Islet of Langerhans (tissue), 1 donor: ENCODE data around the gene EIF4E3.

Experiments
- FAIRE-seq: peaks from one replicate; lab custom pipeline; 2011; peaks lifted over from hg19 to GRCh38; lab: Jason Lieb, UNC

The EIF4E3 gene

DNA sequence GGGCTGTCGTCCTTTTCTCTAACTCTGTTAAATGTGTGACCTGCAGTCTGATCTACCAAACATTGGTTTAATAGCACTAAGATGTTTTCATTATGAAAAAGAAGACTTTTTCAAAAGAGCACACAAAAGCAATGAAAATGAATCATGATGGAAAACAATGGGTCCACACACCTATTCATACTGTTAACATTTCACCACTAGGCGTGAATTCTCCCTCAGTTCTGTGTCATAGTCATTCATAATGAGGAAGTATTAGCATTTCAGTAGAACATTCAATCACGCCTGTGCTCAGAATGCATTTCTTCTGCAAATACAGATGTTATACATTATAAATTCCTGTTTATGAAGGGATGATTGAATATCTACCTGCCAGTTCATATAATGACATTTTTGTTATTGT is 35.9 kb downstream of the EIF4E3 start:
- FAIRE-seq: no peak

DNA sequence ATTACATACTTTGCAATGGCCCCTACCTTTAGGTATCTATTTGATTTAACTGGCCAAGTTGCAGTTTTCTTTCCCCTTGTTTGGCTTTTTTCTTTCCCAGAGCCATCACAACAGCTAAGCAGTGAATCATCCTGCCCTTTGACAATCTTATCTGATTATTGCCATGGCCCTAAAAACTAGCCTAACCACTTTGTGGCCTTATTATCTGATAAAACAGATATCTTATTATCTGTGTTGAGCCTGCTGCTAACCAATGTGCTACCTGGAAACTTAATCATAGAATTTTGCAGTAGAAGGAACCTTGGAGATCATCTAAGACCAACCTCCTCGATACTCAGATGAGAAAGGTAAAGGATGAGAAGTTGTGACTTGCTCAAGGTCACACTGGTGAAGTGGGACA is 37.1 kb downstream of the EIF4E3 start:
- FAIRE-seq: no peak

DNA sequence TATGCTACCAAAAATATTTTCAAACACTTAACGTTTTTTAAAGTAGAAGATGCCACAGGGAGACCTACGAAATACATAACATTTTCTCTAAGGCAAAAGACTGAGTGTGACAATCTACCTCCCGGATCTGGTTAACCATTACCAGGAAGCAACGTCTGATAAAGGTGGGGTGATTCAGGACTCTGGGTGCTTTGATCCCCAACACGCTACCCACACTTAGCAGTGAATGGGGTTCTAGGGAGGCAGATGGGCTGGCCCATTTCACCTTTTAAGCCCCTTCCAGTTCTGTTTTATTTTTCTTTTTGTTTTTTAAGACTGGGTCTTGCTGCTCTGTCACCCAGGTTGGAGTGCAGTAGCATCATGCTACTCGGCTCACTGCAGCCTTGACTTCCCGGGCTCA is 39.5 kb downstream of the EIF4E3 start:
- no peak for FAIRE-seq

DNA sequence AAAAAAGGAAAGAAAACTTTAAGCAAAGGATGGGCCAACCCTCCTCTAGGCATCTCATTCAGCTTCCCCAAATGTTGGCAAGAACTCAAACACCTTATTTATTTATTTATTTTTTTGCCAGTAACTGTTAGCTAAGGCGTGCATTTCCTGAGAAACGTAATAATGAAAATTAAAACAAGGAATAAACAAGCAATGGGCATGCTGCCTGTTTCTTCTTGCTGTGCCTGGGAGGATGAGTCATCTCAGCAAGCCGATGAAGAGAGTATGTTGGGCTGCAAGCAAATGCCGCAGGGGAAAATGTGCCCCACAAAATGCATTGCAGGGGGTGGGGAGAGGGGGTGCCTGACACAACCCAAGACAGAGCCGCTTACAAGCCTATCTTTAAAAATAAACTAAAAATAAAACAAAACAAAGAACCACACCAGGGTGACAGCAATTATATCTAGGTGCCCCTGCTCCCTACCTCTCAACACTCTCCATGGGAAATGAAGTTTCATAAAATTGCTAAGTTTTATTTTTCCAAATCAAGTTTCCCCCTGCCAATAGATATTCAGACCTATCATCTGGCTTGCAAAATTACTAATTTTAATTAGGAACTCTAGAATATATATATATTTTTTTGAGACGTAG is 40.3 kb downstream of the EIF4E3 start:
- peak; percentile 51 for FAIRE-seq

DNA sequence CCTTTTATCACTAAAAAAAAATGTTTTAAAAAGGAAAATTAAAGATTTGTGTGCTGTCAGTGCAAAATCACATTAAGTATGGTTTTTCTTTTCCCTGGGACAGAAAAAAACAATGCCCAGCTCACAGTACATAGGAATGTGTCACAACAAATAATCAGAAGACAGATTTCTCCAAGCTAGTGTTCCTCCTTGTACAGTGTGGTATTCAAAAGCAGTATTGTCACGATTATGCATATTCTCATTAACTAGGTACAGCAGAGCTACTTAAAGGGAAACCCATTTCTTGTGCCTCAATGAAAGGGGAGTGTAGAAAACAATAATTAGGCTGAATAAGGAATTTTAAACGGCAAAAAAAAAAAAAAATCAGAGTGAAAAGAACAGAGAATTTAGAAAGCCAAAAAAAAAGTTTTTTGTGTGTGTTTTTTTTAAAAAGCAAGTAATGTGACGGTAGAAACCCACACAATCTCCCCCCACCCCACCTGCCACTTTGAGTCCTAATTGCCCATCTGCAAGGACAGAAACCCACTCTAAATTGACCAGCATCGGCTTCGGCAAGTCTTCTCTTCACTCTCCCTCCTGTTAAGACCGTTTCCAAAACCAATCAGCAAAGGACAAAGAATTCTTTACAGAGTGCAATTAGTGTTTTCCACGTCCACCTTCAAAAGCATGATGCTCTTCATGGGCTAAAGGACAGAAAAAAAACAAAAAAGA is 41.0 kb downstream of the EIF4E3 start:
- FAIRE-seq: no peak

DNA sequence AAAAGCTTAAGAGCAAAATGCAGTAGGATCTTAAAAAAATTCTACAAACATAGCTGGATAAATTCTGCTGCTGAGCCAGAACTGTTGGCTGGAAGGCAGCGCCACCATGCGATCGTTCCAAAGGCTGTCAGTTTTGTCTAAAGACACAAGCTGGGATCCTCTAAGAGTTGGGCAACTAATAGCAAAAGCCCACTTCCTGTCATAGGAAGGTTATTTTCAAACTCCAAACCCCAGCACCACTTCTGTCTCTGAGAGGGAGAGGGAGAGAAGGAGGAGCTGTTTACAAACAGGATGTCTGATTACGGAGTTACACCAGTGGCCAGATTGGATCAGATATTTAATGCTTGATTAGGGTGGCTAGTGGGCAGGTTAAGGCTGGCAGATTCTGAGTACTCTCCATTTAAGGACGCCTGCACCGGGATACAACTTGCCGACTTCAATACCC is 44.0 kb downstream of the EIF4E3 start:
- no peak for FAIRE-seq

DNA sequence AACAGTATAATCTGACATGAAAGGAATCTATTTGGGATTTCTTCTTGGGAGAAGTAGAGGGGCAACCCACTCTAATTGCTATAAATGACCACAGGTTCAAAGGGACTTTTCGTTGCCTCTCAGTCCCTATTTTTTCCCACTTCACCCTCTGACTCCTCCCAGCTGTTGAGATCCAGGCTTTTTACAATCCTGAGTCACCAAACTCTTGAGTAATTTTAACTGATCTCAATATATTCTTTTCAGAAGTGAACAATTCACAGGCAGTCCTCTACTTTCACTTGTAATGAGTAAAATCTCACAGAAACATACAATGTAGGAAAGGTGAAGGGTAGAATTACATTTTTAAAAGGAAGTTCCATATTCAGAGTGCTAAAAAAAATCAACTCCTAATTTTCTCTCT is 44.6 kb downstream of the EIF4E3 start:
- no peak for FAIRE-seq

DNA sequence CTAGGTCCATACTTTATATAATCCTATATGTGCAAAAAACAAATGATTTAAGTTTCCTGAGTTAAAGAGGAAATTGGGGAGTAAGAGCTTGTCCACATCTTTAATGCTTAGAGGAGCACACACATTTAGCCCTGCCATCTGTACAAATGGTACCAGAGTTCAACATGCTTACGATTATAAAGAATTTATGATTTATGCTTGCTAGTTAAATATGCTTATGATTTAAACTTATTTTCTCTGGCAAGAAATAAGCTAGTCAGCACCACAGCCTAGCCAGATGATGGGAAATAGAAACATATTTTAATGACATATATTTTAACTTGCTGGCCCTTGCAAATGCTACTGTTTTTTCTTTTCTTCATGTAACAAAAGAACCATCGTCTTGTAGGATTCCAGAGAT is 48.3 kb downstream of the EIF4E3 start:
- no peak for FAIRE-seq

DNA sequence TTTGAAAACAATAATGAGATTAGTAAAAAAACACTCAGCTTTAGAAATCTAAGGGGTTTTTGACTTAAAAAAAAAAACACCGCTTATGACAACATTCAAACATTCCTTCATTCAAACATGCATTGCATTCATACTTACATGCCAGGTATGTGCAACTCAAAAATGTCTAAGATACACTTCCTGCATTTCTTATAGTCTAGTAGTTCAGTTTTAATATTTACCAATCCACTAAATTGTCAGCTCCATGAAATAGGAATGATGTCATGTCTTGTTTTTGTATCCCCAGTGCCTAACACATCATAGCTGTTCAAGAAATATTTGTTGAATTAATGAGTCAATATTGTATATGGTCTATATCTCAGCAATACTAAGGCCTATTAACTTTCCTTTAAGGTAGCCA is 51.7 kb downstream of the EIF4E3 start:
- FAIRE-seq: no peak

DNA sequence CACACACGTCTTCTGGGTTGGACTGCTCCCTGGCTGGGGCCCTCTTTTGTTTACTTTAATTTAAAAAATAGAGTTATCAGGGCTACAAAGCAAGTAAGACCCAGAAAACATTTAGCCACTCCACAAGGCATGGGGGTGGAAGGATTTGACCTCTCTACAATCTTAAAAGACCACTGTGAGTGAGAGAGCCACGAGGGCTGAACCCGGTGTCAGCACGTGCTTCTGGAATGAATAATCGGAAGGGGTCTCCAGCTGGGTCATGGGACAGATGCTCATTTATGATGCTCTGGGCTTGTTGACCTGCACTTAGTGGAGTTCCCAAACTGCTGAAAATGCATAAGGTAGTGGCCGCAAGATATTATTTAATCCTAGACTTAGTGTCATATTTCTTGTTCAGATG is 52.4 kb downstream of the EIF4E3 start:
- no peak for FAIRE-seq

DNA sequence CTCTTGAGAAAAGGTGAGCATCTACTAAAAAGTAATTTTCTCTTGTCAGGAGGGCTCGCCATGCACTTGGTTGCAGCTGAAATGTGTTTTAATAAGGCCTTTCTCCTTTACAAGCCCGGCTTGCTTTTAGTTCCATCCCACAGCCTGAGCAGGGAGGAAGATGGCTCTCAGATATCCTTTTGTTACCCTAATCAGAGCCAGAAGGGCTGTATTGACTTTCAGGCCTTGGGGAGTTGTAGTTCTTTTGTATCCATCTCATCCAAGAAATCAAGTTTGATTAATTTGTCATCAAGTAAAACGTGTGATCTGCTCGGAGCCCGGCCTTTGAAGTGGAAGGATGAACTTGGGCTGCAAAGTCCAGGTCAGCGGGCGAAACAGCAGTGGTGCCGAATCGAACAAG is 52.9 kb downstream of the EIF4E3 start:
- FAIRE-seq: no peak

DNA sequence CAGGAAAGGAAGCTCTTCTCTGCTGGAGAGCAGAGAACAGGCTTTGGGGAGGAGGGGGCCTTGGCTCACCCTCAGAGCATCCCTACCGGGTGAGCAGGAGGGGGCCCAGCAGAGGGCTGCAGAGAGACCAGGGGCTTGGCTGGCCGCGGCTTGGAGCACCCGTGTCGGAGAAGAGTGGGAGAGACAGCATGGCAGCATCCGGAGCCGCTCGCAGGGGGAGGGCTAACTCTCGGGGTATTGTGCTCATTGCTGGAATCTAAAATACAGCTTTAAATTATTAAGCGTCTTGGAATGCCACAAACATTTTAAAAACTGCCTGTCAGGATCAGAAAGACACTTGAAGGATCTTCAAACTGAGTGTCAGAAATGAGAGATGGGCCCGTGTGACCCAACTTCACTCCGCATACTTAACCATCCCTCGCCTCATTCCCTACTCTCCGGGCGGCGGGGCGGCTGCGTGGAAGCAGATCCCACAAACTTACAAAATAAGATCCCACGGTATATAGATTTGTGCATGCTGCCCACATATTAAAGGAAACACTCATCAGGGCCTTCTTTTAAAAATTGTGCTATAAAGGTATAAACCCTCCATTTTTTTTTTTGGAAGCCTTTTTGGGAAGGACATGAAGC is 53.9 kb downstream of the EIF4E3 start:
- FAIRE-seq: no peak

DNA sequence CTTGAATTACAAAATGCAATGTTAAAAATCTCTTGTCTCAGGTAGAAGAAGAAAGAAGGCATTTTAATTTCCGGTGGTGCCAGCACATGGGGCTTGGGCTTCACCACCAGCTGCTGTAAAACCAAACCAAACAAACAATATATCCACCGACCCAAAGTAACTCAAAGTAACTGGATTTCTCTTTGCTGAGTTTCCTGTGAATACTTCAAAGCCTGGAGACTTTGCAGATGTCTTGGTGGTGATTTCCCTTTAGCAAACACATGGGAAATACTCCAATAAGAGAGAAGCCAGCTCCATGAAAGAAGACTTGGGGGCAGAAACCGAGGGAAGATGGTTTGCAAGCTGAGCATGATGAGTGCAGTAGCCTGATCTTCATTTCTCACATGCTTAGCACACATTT is 62.6 kb downstream of the EIF4E3 start:
- no peak for FAIRE-seq

DNA sequence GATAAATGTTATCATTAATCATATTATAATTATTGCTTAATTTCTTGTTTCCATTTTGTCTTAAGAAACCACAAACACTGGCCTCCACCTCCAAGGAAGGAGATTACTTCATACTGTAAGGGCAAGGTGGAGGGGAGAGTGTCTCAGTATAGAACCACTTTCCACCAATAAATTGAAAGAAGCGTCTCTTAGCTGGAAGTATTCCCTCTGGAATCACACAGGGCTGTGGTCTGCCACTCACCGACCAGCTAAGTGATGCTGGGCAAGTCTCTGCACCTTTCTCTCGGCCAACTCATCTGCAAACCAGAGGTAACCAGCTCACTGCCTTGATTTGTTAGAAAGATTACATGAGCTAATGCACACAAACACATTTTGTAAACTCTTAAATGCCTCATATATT is 63.1 kb downstream of the EIF4E3 start:
- FAIRE-seq: no peak

DNA sequence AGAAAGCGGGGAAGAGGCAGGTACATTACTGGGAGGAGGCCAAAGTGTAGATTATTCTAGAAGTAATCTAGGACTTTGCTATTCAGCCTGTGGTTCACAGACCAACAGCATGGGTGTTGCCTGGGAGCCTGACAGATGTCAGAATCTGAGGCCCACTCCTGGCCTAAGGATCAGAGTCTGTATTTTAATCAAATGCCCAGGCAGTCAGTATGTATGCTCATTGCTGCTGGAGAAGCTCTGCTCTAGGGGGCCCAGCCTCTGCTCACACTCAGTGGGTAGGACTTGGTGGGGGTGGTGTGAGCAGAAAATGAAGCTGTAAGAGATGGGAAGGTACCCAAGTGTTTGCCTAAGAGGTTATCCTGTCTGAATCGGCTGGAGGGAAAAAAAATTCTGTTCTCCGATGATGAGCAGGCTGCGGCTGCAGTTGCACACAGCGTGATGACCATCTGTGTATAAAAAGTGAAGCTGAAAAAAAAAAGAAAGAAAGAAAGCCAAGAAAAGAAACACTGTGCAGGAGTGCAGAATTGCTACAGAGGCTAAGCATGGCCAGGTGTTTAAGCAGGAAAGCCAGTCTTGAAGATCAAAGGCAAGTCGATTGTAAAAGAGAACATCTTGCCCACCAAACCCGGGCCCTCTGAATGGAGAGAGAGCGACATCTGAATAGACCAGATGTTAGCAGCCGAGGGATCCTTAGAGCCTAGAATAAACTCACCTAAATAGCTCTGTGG is 65.2 kb downstream of the EIF4E3 start:
- no peak for FAIRE-seq

DNA sequence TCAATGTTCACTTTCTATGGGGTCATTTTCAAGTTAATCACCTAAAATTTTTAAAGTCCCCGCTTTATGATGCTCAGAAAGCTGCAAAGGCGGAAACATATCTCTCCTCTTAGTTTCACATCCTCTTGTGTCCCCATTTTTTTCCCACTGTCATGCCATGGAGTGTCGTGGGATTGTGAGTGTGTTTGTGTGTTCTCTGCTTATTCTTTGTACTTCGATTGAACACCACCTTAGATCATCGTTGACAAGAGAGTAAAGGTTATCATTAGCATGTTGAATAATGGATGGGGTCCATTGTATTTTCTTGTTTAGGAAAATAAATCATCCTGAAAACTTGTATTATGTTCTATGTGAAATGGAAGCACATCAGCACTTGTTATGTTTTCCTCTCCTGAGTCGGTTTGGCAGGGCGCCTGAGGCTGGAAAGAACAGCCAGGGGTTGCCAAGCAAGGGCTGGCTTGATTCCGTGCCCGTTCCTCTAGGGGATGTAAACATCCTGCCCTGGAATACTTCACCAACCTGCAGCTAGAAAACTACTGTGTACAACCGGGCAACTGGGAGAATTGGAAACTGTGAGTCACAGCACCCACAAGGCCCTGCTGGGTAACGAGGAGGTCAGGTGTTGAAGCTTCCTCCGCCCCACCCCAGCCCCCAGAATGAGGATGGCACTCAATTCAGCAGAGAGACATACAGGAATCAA is 67.2 kb downstream of the EIF4E3 start:
- FAIRE-seq: peak; percentile 9

DNA sequence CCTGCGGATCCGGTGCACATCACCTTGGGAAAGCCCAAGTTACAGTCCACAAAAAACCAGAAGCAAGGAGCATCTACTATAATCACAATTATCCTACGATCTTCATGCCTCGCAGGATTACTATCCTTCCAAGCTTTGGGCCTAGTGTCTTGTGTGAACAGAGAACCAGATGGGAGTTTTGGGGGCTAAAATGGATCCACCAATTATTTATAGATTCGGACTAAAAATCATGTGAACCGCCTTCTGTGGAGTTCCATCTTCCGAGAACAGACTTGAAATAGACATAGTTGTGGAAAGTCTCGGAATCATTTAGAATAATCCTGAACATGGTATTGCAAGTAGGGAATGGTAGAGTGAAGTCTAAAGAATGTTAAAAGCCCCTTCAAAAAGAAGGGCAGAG is 70.1 kb downstream of the EIF4E3 start:
- no peak for FAIRE-seq

DNA sequence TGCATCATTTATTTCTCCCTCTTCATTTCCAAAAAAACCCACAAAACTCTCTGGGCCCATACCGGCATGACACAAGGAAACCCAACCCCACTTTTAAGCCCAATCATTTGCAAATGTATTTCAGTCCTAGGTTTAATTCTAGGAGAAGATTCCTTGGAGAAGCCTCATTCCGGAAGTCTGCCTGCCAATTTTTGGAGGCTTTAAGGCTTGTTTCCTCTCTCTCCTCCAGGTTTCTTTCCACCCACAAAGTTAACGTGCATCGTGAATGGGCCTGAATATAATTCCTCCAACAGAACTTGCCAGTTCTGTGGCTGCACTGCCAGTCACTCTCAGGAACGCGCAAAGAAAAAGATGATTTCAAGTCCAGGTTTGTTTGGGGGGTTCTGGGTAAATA is 71.8 kb downstream of the EIF4E3 start:
- FAIRE-seq: no peak

DNA sequence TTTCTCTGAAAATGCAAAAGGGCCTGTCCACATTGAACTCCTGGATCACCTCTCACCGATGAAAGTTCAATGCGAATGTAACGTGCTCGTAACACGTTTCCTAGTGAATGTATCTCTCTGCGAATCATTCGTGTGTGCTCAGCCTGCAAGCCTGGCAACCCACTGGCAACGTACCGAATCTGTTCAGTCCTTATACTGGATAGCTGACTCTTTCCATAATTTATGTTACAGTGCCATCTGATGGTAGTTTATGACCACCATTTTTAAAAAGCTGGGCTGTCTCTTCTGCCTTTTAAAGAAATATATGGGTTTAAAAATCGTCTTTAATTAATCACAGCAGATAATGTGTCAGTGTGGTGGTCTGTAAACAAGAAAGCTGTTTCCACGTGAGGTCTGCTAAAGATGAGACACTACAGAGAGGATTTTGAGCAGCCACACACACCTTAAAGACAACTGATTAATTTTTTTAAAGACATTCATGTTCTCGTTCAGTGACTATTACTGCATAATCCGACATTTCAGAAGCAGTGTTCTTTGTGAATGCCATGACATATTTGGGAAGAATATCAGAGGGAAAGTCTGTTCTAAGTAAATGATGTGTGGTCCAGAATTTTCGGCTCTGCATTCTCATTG is 72.3 kb downstream of the EIF4E3 start:
- peak; percentile 99 for FAIRE-seq

DNA sequence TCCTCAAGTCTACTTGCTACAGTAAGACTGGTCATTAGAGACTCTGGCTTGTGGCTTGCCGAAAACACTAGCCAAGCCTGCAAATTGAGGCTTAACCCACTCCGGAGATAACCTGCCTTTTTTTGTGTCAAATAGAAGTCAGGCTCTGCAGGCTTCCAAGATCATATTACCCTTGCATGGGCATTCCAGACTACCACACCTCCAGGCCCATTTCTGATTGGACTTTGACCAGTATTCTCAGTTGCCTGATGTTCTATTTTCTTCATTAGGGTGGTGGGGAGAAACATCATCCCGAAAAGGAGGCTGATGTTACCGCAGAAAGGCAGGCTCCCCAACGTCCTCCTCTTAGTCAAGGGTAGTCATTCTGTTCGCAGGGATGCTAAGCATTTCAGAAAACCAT is 73.6 kb downstream of the EIF4E3 start:
- no peak for FAIRE-seq

DNA sequence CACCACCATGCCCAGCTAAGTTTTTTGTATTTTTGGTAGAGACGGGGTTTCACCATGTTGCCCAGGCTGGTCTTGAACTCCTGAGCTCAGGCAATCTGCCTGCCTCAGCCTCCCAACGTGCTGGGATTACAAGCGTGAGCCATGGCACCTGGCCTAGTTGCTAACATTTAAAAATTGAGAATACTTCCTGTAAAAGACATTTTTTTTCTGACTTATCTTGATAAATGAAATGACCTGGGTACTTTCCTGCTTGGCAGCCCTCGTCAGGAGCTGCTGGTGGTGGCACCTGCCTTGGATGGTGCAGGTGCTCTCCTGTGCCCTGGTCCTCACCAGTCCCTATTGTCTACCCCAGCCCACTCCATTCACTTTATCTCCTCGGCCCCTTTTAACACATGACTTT is 74.8 kb downstream of the EIF4E3 start:
- no peak for FAIRE-seq

DNA sequence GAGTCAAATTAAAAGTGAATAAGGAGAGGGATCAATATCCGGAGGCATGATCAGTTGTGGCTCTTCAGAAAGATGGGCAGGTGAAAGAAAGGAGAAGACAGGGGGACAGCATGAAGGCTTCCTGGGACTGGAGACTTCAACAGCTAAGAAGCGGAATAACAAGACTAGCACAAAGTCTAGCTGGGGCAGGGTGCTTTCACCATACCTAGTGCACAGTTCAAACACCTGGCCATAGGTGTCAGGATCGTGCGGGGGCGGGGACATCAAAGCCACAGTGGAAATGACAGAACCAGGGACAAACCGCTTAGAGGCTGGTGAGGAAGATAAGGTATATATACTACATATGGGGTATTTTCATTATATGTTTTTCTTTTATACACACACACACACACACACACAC is 75.4 kb downstream of the EIF4E3 start:
- no peak for FAIRE-seq
